SK-N-SH treated with all-trans-retinoic acid at 6 μM for 48 hours (cell line): Measurements from ENCODE around the gene ZSWIM9.

Source experiments
- ATAC-seq: fragments of 200-7000 bp; cut with Tn5 transposase; 3 replicates; pipeline ENCODE4 v1.9.1; 2020; ENCODE audit warnings: mild to moderate bottlenecking, moderate library complexity
- BACH2 ChIP-seq: fragments of 250-450 bp; sonication (Bioruptor Pico); IDR thresholded peaks from 2 replicates; pipeline ENCODE4 v1.9.0; 2021; ENCODE audit warnings: mild to moderate bottlenecking, borderline replicate concordance
- CSDC2 ChIP-seq: fragments of 250-450 bp; sonication (Bioruptor Pico); IDR thresholded peaks from 2 replicates; pipeline ENCODE4 v1.5.0; 2020; ENCODE audit warnings: mild to moderate bottlenecking, moderate library complexity
- ESRRG ChIP-seq: fragments of 250-450 bp; sonication (Bioruptor Pico); IDR thresholded peaks from 2 replicates; pipeline ENCODE4 v1.6.1; 2021; ENCODE audit warnings: mild to moderate bottlenecking
- GLIS3 ChIP-seq: fragments of 250-450 bp; sonication (Bioruptor Pico); IDR thresholded peaks from 2 replicates; pipeline ENCODE4 v1.5.0; 2020; ENCODE audit warnings: mild to moderate bottlenecking, moderate library complexity
- ISL1 ChIP-seq: fragments of 250-450 bp; sonication (Bioruptor Pico); IDR thresholded peaks from 2 replicates; pipeline ENCODE4 v2.1.2; 2022; ENCODE audit warnings: mild to moderate bottlenecking, moderate library complexity
- OSR1 ChIP-seq: fragments of 250-450 bp; sonication (Bioruptor Pico); IDR thresholded peaks from 2 replicates; pipeline ENCODE4 v1.8.0; 2022; ENCODE audit warnings: moderate library complexity, mild to moderate bottlenecking, inconsistent platforms
- PPARA ChIP-seq: fragments of 250-450 bp; sonication (Bioruptor Pico); IDR thresholded peaks from 2 replicates; pipeline ENCODE4 v1.5.0; 2020; ENCODE audit warnings: mild to moderate bottlenecking, borderline replicate concordance
- RARB ChIP-seq: fragments of 250-450 bp; sonication (Bioruptor Pico); IDR thresholded peaks from 2 replicates; pipeline ENCODE4 v1.8.0; 2021; ENCODE audit warnings: mild to moderate bottlenecking, moderate library complexity
- SNAI2 ChIP-seq: fragments of 250-450 bp; sonication (Bioruptor Pico); IDR thresholded peaks from 2 replicates; pipeline ENCODE4 v1.5.0; 2020; ENCODE audit warnings: mild to moderate bottlenecking, moderate library complexity
- TCF4 ChIP-seq: fragments of 250-450 bp; sonication (Bioruptor Pico); IDR thresholded peaks from 2 replicates; pipeline ENCODE4 v1.8.0; 2021; ENCODE audit warnings: mild to moderate bottlenecking, moderate library complexity, borderline replicate concordance
- TOX ChIP-seq: fragments of 250-450 bp; sonication (Bioruptor Pico); IDR thresholded peaks from 2 replicates; pipeline ENCODE4 v1.8.0; 2021; ENCODE audit warnings: mild to moderate bottlenecking, moderate library complexity, borderline replicate concordance
- ZFP3 ChIP-seq: fragments of 250-450 bp; sonication (Bioruptor Pico); IDR thresholded peaks from 2 replicates; pipeline ENCODE4 v1.5.0; 2020; ENCODE audit warnings: mild to moderate bottlenecking, moderate library complexity
- ZFP30 ChIP-seq: fragments of 450-650 bp; formaldehyde crosslinking; IDR thresholded peaks from 2 replicates; pipeline ENCODE4 v1.5.0; 2022; ENCODE audit warnings: mild to moderate bottlenecking, moderate library complexity
- ZNF565 ChIP-seq: fragments of 450-650 bp; formaldehyde crosslinking; conservative IDR thresholded peaks from 2 replicates; pipeline ENCODE4 v1.5.0; 2020; ENCODE audit warnings: low read depth, mild to moderate bottlenecking, moderate library complexity
- ZNF70 ChIP-seq: fragments of 450-650 bp; formaldehyde crosslinking; IDR thresholded peaks from 2 replicates; pipeline ENCODE4 v1.5.0; 2020; ENCODE audit warnings: mild to moderate bottlenecking, moderate library complexity
- ZNF8 ChIP-seq: fragments of 450-650 bp; formaldehyde crosslinking; IDR thresholded peaks from 2 replicates; pipeline ENCODE4 v1.5.0; 2020; ENCODE audit warnings: mild to moderate bottlenecking, moderate library complexity
- TF ChIP-seq, protein P1 (sequence below): fragments of 250-450 bp; sonication (Bioruptor Pico); IDR thresholded peaks from 2 replicates; pipeline ENCODE4 v1.8.0; 2021; ENCODE audit warnings: low read depth, mild to moderate bottlenecking, moderate library complexity, borderline replicate concordance
- TF ChIP-seq, protein P2 (sequence below): fragments of 250-450 bp; sonication (Bioruptor Pico); IDR thresholded peaks from 2 replicates; pipeline ENCODE4 v1.8.0; 2020; ENCODE audit warnings: mild to moderate bottlenecking, moderate library complexity, borderline replicate concordance
- TF ChIP-seq, protein P3 (sequence below): fragments of 250-450 bp; sonication (Bioruptor Pico); IDR thresholded peaks from 2 replicates; pipeline ENCODE4 v1.5.0; 2020; ENCODE audit warnings: mild to moderate bottlenecking, moderate library complexity

ZSWIM9 gene

DNA sequence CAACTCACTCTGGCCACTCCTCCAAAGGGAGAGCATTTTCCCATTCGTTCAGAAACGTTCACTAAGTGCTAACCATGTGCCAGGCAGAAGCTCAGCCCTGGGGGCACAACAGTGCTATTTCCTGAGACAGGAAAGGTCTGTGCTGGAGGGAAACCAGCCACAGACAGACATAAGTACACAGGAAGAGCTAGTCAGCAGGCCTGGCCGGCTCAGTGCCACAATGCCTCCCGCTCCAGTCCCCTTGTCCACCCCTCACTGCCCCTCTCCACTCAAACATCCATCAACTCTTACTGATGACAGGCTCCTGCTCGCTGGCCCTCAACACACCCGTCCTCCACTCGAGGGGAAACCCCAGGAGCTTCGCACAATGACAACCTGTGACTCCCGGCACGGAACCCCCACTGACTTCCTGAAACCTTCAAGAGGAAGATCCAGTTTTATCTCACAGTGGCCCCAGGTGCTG lies 48.5 kb upstream of the ZSWIM9 start:
- no peak for ATAC-seq
- TF ChIP-seq TOX (no peak), RARB (CRISPR knock-in tag) (no peak), TCF4 (CRISPR knock-in tag) (no peak), PPARA (CRISPR knock-in tag) (no peak), OSR1 (CRISPR knock-in tag) (no peak), ZFP3 (CRISPR knock-in tag) (no peak)

DNA sequence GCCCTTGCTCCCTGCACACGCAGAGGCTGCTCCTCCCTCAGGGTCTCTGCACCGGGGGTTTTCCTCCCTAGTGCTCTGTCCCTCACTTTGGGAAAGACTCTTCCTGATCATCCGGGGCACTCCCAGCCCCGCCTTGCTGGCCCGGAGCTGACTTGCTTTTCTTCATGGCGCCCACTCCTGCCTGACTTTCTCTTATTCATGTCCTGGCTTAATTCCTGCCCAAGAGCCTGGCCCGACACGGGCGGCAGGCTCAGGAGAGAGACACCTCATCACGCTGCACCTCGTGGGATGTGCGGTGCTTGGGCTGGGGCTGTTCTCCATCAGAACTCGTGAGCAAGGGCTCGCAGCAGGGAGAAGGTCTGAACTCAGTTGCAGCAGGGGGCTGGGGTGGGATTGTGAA lies 48.1 kb upstream of the ZSWIM9 start:
- no peak for ATAC-seq
- no peak for TF ChIP-seq OSR1 (CRISPR knock-in tag)
- TF ChIP-seq SNAI2 (CRISPR knock-in tag): no peak
- TF ChIP-seq ESRRG (CRISPR knock-in tag): no peak

DNA sequence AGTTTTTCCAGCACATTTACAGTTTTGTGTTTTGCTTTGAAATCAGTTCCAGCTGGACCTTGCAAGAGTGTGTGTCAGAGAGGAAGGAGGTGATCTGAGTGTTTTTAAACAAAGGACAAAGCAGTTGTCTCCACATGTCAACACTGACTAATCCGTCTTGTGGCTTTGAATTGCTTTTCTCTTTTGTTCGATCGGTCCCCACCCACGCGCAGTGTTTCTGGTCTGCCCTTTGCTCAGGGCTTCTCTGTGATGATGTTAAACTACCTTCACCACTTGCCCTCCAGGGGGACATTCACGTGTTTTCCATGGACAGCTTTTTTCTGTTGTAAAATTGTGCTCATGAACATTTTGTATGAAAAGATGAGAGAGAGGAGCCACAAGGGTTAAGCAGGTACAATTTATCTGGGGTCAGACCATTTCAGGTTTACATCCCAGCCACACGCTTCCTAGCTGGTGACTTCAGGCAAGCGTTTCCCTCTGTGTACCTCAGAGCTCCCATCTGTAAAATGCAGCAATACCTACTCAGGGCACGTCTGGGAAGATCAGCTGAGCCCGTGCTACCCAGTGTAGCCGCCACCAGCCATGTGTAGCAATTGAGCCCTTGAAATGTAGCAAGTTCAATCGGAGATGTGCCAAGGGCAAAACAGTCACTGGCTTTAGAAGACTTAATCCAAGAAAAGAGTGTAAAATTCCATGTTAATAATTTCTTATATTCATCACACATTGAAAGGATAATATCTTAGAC lies 46.4 kb upstream of the ZSWIM9 start:
- TF ChIP-seq ESRRG (CRISPR knock-in tag): no peak
- ATAC-seq: no peak

DNA sequence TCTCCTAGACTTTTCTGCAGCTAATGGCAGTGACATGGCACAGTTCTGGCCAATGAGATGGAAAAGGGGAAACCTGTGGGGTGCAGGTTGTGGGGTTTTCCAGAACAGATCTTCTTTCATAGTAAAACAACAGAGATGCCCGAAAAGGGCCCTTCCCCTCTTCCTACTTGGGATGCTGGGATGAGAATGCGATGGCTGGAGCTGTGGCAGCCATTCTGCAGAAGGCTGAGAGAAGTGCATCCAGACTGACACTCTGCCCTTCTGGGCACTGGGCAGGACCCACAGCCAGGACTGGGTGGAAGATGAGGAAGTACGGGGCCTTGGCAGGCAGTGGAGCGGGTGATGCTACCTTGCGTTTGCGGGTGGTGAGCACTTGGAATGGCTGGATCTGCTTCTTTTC lies 42.9 kb upstream of the ZSWIM9 start:
- TF ChIP-seq OSR1 (CRISPR knock-in tag) (no peak), SNAI2 (CRISPR knock-in tag) (no peak), TOX (no peak), ZFP3 (CRISPR knock-in tag) (no peak)
- ATAC-seq: no peak

DNA sequence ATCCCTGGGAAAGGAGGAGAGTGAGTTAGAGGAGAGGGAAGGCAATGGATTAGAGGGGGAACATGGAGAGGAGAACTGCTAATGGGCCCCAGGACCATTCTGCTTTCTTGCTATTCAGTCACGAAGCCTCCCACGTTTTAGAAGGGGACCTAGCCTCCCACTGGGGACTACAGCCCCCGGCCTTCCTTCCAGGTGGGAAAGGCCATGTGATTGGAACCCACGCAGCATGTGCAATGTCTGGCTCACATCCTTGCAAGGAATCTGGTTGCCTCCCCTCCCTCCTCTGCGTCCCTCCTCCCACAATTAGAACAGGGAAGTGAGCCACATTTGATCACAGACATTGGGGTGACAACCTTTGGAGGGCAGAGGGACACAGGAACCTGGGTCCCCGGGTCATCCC lies 37.4 kb upstream of the ZSWIM9 start:
- ATAC-seq: no peak
- TF ChIP-seq, protein P1, sequence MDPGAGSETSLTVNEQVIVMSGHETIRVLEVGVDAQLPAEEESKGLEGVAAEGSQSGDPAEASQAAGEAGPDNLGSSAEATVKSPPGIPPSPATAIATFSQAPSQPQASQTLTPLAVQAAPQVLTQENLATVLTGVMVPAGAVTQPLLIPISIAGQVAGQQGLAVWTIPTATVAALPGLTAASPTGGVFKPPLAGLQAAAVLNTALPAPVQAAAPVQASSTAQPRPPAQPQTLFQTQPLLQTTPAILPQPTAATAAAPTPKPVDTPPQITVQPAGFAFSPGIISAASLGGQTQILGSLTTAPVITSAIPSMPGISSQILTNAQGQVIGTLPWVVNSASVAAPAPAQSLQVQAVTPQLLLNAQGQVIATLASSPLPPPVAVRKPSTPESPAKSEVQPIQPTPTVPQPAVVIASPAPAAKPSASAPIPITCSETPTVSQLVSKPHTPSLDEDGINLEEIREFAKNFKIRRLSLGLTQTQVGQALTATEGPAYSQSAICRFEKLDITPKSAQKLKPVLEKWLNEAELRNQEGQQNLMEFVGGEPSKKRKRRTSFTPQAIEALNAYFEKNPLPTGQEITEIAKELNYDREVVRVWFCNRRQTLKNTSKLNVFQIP (CRISPR knock-in tag): no peak
- no peak for TF ChIP-seq OSR1 (CRISPR knock-in tag)
- TF ChIP-seq BACH2 (CRISPR knock-in tag): no peak
- TF ChIP-seq, protein P2, sequence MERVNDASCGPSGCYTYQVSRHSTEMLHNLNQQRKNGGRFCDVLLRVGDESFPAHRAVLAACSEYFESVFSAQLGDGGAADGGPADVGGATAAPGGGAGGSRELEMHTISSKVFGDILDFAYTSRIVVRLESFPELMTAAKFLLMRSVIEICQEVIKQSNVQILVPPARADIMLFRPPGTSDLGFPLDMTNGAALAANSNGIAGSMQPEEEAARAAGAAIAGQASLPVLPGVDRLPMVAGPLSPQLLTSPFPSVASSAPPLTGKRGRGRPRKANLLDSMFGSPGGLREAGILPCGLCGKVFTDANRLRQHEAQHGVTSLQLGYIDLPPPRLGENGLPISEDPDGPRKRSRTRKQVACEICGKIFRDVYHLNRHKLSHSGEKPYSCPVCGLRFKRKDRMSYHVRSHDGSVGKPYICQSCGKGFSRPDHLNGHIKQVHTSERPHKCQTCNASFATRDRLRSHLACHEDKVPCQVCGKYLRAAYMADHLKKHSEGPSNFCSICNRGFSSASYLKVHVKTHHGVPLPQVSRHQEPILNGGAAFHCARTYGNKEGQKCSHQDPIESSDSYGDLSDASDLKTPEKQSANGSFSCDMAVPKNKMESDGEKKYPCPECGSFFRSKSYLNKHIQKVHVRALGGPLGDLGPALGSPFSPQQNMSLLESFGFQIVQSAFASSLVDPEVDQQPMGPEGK (CRISPR knock-in tag): no peak
- no peak for TF ChIP-seq PPARA (CRISPR knock-in tag)
- TF ChIP-seq ZFP30 (CRISPR knock-in tag): no peak
- TF ChIP-seq ZNF8 (CRISPR knock-in tag): no peak
- no peak for TF ChIP-seq ESRRG (CRISPR knock-in tag)
- TF ChIP-seq ZNF70 (CRISPR knock-in tag): no peak
- no peak for TF ChIP-seq ISL1 (CRISPR knock-in tag)

DNA sequence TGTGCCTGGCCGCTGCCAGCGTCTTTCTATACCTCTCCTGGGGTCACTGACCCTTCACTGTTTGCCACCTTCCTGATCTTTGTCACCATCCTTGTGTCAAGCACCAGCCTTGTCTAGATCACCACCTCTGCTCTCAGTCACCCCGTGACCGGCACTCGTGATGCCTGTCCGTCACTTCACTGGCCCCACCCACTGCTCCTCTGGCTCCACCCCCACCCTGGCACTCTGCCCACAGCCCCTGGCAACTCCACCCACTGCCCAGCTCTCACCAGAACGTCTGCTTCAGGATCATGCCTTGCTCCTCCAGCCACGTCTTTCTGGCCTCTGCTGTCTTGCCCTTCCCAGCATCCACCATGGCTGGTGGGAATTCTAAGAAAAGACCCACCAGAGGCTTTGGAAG lies 35.1 kb upstream of the ZSWIM9 start:
- ATAC-seq: no peak
- TF ChIP-seq OSR1 (CRISPR knock-in tag) (no peak), CSDC2 (CRISPR knock-in tag) (no peak), GLIS3 (CRISPR knock-in tag) (no peak), PPARA (CRISPR knock-in tag) (no peak), RARB (CRISPR knock-in tag) (no peak), ZNF565 (no peak), BACH2 (CRISPR knock-in tag) (no peak)
- TF ChIP-seq, protein P3, sequence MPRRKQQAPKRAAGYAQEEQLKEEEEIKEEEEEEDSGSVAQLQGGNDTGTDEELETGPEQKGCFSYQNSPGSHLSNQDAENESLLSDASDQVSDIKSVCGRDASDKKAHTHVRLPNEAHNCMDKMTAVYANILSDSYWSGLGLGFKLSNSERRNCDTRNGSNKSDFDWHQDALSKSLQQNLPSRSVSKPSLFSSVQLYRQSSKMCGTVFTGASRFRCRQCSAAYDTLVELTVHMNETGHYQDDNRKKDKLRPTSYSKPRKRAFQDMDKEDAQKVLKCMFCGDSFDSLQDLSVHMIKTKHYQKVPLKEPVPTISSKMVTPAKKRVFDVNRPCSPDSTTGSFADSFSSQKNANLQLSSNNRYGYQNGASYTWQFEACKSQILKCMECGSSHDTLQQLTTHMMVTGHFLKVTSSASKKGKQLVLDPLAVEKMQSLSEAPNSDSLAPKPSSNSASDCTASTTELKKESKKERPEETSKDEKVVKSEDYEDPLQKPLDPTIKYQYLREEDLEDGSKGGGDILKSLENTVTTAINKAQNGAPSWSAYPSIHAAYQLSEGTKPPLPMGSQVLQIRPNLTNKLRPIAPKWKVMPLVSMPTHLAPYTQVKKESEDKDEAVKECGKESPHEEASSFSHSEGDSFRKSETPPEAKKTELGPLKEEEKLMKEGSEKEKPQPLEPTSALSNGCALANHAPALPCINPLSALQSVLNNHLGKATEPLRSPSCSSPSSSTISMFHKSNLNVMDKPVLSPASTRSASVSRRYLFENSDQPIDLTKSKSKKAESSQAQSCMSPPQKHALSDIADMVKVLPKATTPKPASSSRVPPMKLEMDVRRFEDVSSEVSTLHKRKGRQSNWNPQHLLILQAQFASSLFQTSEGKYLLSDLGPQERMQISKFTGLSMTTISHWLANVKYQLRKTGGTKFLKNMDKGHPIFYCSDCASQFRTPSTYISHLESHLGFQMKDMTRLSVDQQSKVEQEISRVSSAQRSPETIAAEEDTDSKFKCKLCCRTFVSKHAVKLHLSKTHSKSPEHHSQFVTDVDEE: no peak
